HEK293T (cell line): ENCODE data around the gene PPFIBP2.
"Not testable (repeated sequence)": the region's sequence is repeated elsewhere in the genome, so short reads cannot be mapped to it uniquely, and the experiment has no call there.

Source experiments
- CTCF ChIA-PET: fragments of 350-600 bp; formaldehyde crosslinking; extraction: SDS; loops from one replicate; lab custom pipeline; 2021; ENCODE audit warnings: antibody characterized with exemption, inconsistent platforms; lab: Yijun Ruan, JAX
- POLR2A ChIA-PET: fragments of 350-600 bp; formaldehyde crosslinking; extraction: SDS; loops from one replicate; lab custom pipeline; 2020; ENCODE audit warnings: antibody characterized with exemption, inconsistent platforms; lab: Yijun Ruan, JAX
- DNase-seq: peaks from one replicate; pipeline ENCODE4 v3.0.0; 2012; ENCODE audit warnings: mixed read lengths; ENCODE audit errors: extremely low spot score
- ARNT ChIP-seq: fragments of 450-650 bp; IDR thresholded peaks from 2 replicates; pipeline ENCODE4 v1.6.1; 2017; ENCODE audit warnings: mild to moderate bottlenecking
- BHLHE40 ChIP-seq: fragments of 450-650 bp; IDR thresholded peaks from 2 replicates; pipeline ENCODE4 v1.6.1; 2016; ENCODE audit warnings: mild to moderate bottlenecking, moderate library complexity, borderline replicate concordance
- CTBP1 ChIP-seq: fragments of 450-650 bp; IDR thresholded peaks from 2 replicates; pipeline ENCODE4 v1.6.1; 2016; ENCODE audit warnings: borderline replicate concordance
- ELF4 ChIP-seq: fragments of 450-650 bp; IDR thresholded peaks from 2 replicates; pipeline ENCODE4 v1.6.1; 2017; ENCODE audit warnings: antibody characterized with exemption
- FOXA1 ChIP-seq: fragments of 450-650 bp; IDR thresholded peaks from 2 replicates; pipeline ENCODE4 v1.6.1; 2016; ENCODE audit warnings: mild to moderate bottlenecking
- FOXK2 ChIP-seq: fragments of 450-650 bp; IDR thresholded peaks from 2 replicates; pipeline ENCODE4 v1.6.1; 2016; ENCODE audit warnings: mild to moderate bottlenecking
- FOXM1 ChIP-seq: fragments of 450-650 bp; IDR thresholded peaks from 2 replicates; pipeline ENCODE4 v1.6.1; 2017; ENCODE audit warnings: mild to moderate bottlenecking, borderline replicate concordance
- HDGF ChIP-seq: fragments of 450-650 bp; IDR thresholded peaks from 2 replicates; pipeline ENCODE4 v1.6.1; 2017; ENCODE audit warnings: antibody characterized with exemption, borderline replicate concordance
- L3MBTL2 ChIP-seq: fragments of 450-650 bp; conservative IDR thresholded peaks from 2 replicates; pipeline ENCODE4 v1.6.1; 2016; ENCODE audit warnings: mild to moderate bottlenecking
- LEF1 ChIP-seq: fragments of 450-650 bp; IDR thresholded peaks from 2 replicates; pipeline ENCODE4 v1.6.1; 2017; ENCODE audit warnings: mild to moderate bottlenecking, borderline replicate concordance
- NFRKB ChIP-seq: fragments of 450-650 bp; IDR thresholded peaks from 2 replicates; pipeline ENCODE4 v1.6.1; 2016; ENCODE audit warnings: mild to moderate bottlenecking, moderate library complexity
- SP1 ChIP-seq: fragments of 450-650 bp; IDR thresholded peaks from 2 replicates; pipeline ENCODE4 v1.6.1; 2017
- SUZ12 ChIP-seq: fragments of 450-650 bp; IDR thresholded peaks from 2 replicates; pipeline ENCODE4 v1.6.1; 2016; ENCODE audit warnings: mild to moderate bottlenecking
- TARDBP ChIP-seq: fragments of 450-650 bp; IDR thresholded peaks from 2 replicates; pipeline ENCODE4 v1.6.1; 2016
- ZNF384 ChIP-seq: fragments of 450-650 bp; IDR thresholded peaks from 2 replicates; pipeline ENCODE4 v1.6.1; 2016
- TF ChIP-seq, protein P1 (sequence below): fragments of 450-650 bp; IDR thresholded peaks from 2 replicates; pipeline ENCODE4 v1.6.1; 2016

PPFIBP2 gene

DNA sequence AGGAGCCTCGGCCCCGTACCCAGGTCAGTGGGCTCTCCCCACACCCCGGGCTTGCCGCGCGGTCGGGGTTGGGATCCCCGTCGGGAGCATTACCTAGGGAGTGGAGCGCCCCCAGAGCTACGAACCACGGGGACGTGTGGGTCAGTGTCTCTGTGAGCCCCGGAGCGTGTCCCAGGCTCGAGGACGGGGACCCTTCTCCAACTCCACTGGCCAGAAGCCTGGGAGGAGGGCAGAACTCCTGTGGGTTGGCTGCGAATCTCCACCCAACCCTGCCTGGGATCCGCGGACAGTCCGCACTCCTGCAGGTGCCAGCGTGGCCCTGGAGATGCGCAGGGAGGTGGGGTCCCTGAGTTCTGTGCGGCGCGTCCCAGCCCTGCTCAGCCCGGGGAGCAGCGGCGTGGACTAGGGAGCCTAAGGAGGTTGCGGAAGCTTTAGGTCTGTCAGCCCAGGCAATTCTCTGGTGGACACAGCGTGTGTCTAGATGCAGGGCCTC lies 346 bp downstream of the PPFIBP2 start:
- TF ChIP-seq SP1: no peak
- TF ChIP-seq HDGF: no peak
- no peak for TF ChIP-seq FOXM1
- no peak for TF ChIP-seq LEF1
- no peak for TF ChIP-seq ARNT
- TF ChIP-seq, protein P1, sequence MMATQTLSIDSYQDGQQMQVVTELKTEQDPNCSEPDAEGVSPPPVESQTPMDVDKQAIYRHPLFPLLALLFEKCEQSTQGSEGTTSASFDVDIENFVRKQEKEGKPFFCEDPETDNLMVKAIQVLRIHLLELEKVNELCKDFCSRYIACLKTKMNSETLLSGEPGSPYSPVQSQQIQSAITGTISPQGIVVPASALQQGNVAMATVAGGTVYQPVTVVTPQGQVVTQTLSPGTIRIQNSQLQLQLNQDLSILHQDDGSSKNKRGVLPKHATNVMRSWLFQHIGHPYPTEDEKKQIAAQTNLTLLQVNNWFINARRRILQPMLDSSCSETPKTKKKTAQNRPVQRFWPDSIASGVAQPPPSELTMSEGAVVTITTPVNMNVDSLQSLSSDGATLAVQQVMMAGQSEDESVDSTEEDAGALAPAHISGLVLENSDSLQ: no peak
- TF ChIP-seq ZNF384: no peak
- peak; percentile 33 for DNase-seq
- ChIA-PET CTCF (interaction anchor here (1.1 to 1.6 kb wide), 2 partner anchors 72 to 143 kb away, joined by 3 to 8 read pairs; no protein-coding TSS in a partner anchor), POLR2A (interaction anchor here (1.1 to 1.5 kb wide), 2 partner anchors 108 to 587 kb away, joined by 3 read pairs; no protein-coding TSS in a partner anchor)

DNA sequence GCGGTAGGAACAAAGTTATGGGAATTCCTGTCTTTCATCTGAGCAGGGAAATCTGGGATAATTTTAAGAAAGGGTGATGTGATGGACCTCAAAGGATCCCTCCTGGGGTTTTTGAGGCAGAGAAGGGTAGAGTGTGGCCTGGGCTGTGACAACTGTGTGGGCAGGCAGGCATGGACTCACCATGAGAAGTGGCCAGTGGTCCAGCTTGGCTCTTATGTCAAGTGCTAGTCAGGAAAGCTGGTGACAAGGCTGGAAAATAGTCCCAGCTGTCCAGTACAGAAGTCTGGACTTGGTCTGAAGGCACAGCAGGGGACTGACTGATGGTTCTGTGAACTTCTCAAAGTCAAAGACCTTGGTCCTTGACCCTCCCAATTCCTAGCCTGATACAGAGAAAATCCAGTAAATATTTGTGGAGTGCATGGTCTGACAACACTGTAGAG lies 1.7 kb downstream of the PPFIBP2 start:
- ChIA-PET CTCF (interaction anchor here (0.6 kb wide), 1 partner anchor 179 kb away, joined by 10 read pairs; no protein-coding TSS in a partner anchor), POLR2A (no interaction called here)
- TF ChIP-seq FOXK2: no peak
- TF ChIP-seq FOXM1: no peak
- no peak for TF ChIP-seq SP1
- no peak for TF ChIP-seq ARNT
- no peak for TF ChIP-seq HDGF
- no peak for TF ChIP-seq SUZ12
- no peak for TF ChIP-seq BHLHE40
- no peak for TF ChIP-seq L3MBTL2
- no peak for TF ChIP-seq CTBP1
- TF ChIP-seq ZNF384: no peak
- no peak for TF ChIP-seq TARDBP
- TF ChIP-seq, protein P1: no peak
- no peak for TF ChIP-seq FOXA1
- no peak for TF ChIP-seq ELF4
- DNase-seq: no peak

DNA sequence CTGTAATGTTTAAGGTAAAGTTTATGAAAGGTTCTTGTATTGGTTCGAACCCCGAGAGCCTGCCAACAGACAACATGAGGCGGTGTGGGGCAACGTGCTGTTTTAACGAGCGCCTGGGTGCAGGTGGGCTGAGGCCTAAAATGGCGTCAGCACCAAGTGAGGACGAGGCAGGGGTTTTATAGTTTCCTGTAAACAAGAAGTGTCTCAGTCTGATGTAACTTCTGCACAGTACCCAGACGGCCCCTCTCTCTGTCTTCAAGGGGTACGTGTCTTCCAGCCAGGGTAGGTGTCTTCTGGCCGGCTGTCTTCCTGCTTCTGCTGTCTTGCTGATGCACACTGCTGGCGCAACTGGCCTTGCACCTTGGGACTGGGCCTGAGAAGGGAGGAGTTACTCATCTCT lies 2.7 kb downstream of the PPFIBP2 start:
- POLR2A ChIA-PET: no interaction called here
- TF ChIP-seq ARNT (no peak), HDGF (no peak), ZNF384 (no peak), SUZ12 (no peak), FOXA1 (no peak), FOXM1 (no peak), LEF1 (no peak), L3MBTL2 (no peak), BHLHE40 (no peak), ELF4 (no peak), CTBP1 (no peak), SP1 (no peak), NFRKB (no peak), FOXK2 (no peak), TARDBP (no peak)
- TF ChIP-seq, protein P1: no peak
- CTCF ChIA-PET: no interaction called here
- no peak for DNase-seq

DNA sequence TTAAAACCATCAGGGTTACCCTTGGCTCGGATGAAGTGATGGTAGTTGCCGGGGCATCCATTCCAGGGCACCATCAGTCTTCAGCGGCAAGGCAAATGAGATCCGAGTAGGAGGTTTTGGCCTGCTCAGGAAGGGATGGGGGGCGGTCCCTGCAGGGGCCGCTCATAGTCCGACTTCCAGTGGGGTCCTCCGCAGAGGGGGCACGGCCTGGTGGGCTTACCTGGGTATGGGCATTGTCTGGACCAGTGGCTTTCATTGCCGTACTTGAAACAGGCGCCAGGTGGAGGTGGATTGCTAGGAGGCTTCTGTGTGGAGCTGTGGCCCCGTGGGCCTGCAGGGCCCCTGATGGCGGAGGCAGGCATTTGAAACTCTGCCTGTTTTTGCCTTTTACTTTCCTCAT lies 3.9 kb downstream of the PPFIBP2 start:
- CTCF ChIA-PET, POLR2A ChIA-PET, DNase-seq: not testable (repeated sequence)

DNA sequence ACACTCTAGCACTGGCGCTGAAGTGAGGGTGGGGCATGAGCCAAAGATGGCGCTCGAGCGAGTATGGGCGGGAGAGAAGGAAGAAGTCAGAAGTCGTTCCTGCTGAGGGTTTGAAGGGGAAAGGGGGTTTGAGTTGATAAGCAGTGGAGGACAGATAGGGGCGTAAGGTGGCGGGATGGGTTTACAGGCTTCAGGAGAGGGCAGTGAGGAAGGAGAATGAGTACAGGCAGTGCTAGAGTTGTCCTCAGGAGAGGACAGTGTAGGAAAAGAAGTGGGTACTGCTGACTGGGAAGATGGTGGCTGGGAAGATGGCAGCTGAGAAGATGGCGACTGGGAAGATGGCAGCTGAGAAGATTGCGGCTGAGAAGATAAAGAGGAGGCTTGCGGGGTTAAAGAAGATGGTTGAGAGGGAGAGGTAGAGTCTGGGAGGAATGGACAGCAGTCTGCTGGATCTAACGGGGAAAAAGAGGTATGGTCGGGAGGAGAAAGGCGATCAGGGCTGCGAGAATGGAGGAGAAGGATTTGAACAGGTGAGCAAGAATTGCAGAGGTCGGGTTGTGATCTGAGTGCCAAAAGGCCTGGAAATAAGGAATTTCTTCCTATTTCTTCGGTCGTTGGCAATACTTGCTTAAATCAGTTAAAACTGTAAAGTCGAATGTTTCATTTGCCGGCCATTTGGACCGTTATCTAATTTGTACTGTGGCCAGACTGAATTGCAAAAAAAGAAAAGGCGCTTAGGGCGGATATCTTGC lies 5.2 kb downstream of the PPFIBP2 start:
- no peak for DNase-seq
- ChIA-PET CTCF (no interaction called here), POLR2A (no interaction called here)
- TF ChIP-seq ZNF384 (no peak), FOXK2 (no peak), FOXA1 (no peak), ARNT (no peak), FOXM1 (no peak), CTBP1 (no peak), HDGF (no peak), SP1 (no peak)
- TF ChIP-seq, protein P1: no peak
